Measurements from ENCODE around the gene CCL28.

DNA sequence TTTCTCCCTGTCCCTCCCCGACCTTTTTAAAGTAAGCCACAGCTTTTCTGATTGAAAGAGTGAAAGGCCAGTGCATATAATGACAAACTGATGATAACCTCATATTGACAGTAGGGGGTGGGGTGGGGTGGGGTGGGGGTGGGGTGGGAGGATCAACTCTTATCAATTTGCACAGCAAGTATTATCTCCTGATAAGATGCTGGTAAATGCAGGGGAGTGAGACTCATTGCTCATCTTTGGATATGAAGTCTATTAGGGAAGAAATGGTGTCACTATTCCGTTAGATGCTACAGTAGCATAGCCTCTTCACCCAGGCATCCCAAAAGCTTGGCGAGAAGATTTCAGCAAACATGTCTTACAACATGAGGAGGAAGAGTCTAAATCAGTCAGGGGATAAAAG, 60.1 kb downstream of the CCL28 start:
- TF ChIP-seq, protein P1, sequence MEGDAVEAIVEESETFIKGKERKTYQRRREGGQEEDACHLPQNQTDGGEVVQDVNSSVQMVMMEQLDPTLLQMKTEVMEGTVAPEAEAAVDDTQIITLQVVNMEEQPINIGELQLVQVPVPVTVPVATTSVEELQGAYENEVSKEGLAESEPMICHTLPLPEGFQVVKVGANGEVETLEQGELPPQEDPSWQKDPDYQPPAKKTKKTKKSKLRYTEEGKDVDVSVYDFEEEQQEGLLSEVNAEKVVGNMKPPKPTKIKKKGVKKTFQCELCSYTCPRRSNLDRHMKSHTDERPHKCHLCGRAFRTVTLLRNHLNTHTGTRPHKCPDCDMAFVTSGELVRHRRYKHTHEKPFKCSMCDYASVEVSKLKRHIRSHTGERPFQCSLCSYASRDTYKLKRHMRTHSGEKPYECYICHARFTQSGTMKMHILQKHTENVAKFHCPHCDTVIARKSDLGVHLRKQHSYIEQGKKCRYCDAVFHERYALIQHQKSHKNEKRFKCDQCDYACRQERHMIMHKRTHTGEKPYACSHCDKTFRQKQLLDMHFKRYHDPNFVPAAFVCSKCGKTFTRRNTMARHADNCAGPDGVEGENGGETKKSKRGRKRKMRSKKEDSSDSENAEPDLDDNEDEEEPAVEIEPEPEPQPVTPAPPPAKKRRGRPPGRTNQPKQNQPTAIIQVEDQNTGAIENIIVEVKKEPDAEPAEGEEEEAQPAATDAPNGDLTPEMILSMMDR (IDR thresholded peaks at IDR 0.05; ENCODE audit: low read depth, low read length, poor library complexity, severe bottlenecking): no peak
- no peak for TF ChIP-seq EZH2phosphoT487 (IDR thresholded peaks at IDR 0.05; ENCODE audit: borderline replicate concordance, low read length)
